Smooth muscle cell (in vitro differentiated cells): ENCODE measurements around the gene MACROD2. TPM values are rescaled to one million over a fixed set of nuclear protein-coding genes. Genes with fewer than 3 reads are reported as not detected.

Experiments
- DNase-seq: peaks from one replicate; lab custom pipeline; 2025; ENCODE audit not compliant: unreplicated experiment; lab: John Stamatoyannopoulos, UW
- H2AFZ ChIP-seq: fragments of 200-600 bp; sonication (generic); 2 replicates; pipeline ENCODE4 v1.6.0; 2016; ENCODE audit warnings: antibody characterized with exemption, low read depth, mild to moderate bottlenecking
- H3F3A ChIP-seq: fragments of 200-600 bp; sonication (generic); 2 replicates; pipeline ENCODE4 v1.6.0; 2017; ENCODE audit warnings: antibody characterized with exemption, low read depth
- H3K27ac ChIP-seq: fragments of 200-600 bp; sonication (generic); 2 replicates; pipeline ENCODE4 v1.5.1; 2016; ENCODE audit warnings: low read depth, mild to moderate bottlenecking
- H3K27me3 ChIP-seq: fragments of 200-600 bp; sonication (generic); 2 replicates; pipeline ENCODE4 v1.6.1; 2016; ENCODE audit warnings: low read depth, mild to moderate bottlenecking
- H3K36me3 ChIP-seq: fragments of 200-600 bp; sonication (generic); 2 replicates; pipeline ENCODE4 v1.5.1; 2016; ENCODE audit warnings: low read depth
- H3K4me1 ChIP-seq: fragments of 200-600 bp; sonication (generic); 2 replicates; pipeline ENCODE4 v1.5.1; 2016; ENCODE audit warnings: low read depth
- H3K4me2 ChIP-seq: fragments of 200-600 bp; sonication (generic); 2 replicates; pipeline ENCODE4 v1.6.0; 2016; ENCODE audit warnings: mild to moderate bottlenecking
- H3K4me3 ChIP-seq: fragments of 200-600 bp; sonication (generic); 2 replicates; pipeline ENCODE4 v1.5.1; 2016; ENCODE audit warnings: mild to moderate bottlenecking
- H3K79me2 ChIP-seq: fragments of 200-600 bp; sonication (generic); 2 replicates; pipeline ENCODE4 v1.6.0; 2016; ENCODE audit warnings: low read depth, mild to moderate bottlenecking
- H3K9ac ChIP-seq: fragments of 200-600 bp; sonication (generic); 2 replicates; pipeline ENCODE4 v1.6.0; 2016; ENCODE audit warnings: low read depth
- H3K9me3 ChIP-seq: fragments of 200-600 bp; sonication (generic); replicated peaks from 2 replicates; pipeline ENCODE4 v1.5.1; 2016; ENCODE audit warnings: low read depth
- H4K20me1 ChIP-seq: fragments of 200-600 bp; sonication (generic); 2 replicates; pipeline ENCODE4 v1.6.0; 2016; ENCODE audit warnings: low read depth
- WGBS: methylation state at CpG from one replicate; pipeline ENCODE4 v1.1.7; 2016; ENCODE audit warnings: low lambda C conversion rate; 5-methylcytosine and 5-hydroxymethylcytosine counted together
- polyA plus RNA-seq: library from polyadenylated mRNA; unstranded; fragments of >200 nt; fragmentation: Nextera tagmentation; extraction: Ambion mirVana; gene quantifications from 2 replicates; pipeline ENCODE4 v1.2.1, GENCODE V29; 2016
- total RNA-seq: library from RNA; depleted of rRNA; stranded (reverse); fragments of >200 nt; gene quantifications from 2 replicates; pipeline ENCODE4 v1.2.3, GENCODE V29; 2014
- TF ChIP-seq, protein P1 (sequence below): fragments of 200-600 bp; sonication (generic); IDR thresholded peaks from 2 replicates; pipeline ENCODE4 v1.5.1; 2017; ENCODE audit warnings: borderline replicate concordance, mild to moderate bottlenecking, antibody characterized with exemption; ENCODE audit not compliant: insufficient read depth, poor library complexity, severe bottlenecking

MACROD2 gene
- total and polyA plus RNA-seq, 2 experiments from 2014 or later: 0.04 to 0.32 TPM

- WGBS: 90% methylated on average over 4 of the region's 4 CpGs
- no peak overlapping the region for H2AFZ ChIP-seq
- H4K20me1 ChIP-seq: no peaks in the 10 kb centered on the region
These were observed 380.2 kb downstream of the MACROD2 start for GRCh38 chr20:14375416-14375985.

GRCh38 chr20:14378326-14378725 is 383.0 kb downstream of the MACROD2 start:
- Histone ChIP-seq H2AFZ (no peak overlapping the region), H3K79me2 (no peaks in the 10 kb centered on the region), H3K9ac (no peak overlapping the region), H3K9me3 (no peaks in the 10 kb centered on the region), H3K4me1 (peaks cover 40% of the 10 kb centered on the region), H3K36me3 (no peaks in the 10 kb centered on the region), H3K27me3 (no peaks in the 10 kb centered on the region), H3F3A (no peaks in the 10 kb centered on the region), H3K4me2 (no peak overlapping the region), H4K20me1 (no peaks in the 10 kb centered on the region), H3K4me3 (no peak overlapping the region), H3K27ac (no peak overlapping the region)
- TF ChIP-seq, protein P1, sequence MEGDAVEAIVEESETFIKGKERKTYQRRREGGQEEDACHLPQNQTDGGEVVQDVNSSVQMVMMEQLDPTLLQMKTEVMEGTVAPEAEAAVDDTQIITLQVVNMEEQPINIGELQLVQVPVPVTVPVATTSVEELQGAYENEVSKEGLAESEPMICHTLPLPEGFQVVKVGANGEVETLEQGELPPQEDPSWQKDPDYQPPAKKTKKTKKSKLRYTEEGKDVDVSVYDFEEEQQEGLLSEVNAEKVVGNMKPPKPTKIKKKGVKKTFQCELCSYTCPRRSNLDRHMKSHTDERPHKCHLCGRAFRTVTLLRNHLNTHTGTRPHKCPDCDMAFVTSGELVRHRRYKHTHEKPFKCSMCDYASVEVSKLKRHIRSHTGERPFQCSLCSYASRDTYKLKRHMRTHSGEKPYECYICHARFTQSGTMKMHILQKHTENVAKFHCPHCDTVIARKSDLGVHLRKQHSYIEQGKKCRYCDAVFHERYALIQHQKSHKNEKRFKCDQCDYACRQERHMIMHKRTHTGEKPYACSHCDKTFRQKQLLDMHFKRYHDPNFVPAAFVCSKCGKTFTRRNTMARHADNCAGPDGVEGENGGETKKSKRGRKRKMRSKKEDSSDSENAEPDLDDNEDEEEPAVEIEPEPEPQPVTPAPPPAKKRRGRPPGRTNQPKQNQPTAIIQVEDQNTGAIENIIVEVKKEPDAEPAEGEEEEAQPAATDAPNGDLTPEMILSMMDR: no peak
- no peak for DNase-seq

More at GRCh38 chr20:14375416-14375985, 380.2 kb downstream of the MACROD2 start:
- Histone ChIP-seq H3K4me1 (peaks cover 51% of the 10 kb centered on the region), H3K79me2 (no peaks in the 10 kb centered on the region), H3K9ac (no peak overlapping the region), H3K9me3 (no peaks in the 10 kb centered on the region), H3K27me3 (no peaks in the 10 kb centered on the region), H3K4me3 (no peak overlapping the region), H3F3A (no peaks in the 10 kb centered on the region), H3K27ac (no peak overlapping the region), H3K36me3 (no peaks in the 10 kb centered on the region), H3K4me2 (no peak overlapping the region)
- DNase-seq: no peak
- TF ChIP-seq, protein P1: no peak

DNA sequence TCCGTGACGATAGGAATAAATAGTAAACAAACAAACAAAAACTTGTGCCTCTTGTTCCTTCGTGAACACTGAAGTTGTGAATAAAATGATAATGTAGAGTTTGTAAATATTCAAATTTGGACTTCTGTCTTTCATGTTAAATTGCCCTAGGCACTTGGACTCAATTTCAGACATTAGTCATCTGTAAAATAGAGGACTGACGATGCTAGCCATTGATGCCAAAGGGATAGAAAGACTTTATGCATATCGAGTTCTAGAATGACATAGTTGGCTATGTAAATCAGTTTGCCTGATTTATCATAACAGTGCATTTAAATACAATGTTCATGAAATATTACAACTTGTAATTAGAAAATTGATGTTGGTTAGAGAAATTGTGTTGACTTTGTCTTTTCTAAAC is 388.0 kb downstream of the MACROD2 start:
- DNase-seq: no peak
- H3K4me1 ChIP-seq: peaks cover 5% of the 10 kb centered on the region
- no peak overlapping the region for H3K27ac ChIP-seq
- H3K4me3 ChIP-seq: no peak overlapping the region
- no peaks in the 10 kb centered on the region for H3F3A ChIP-seq
- H3K9me3 ChIP-seq: no peaks in the 10 kb centered on the region
- WGBS: 86% methylated on average over 5 of the region's 5 CpGs
- no peaks in the 10 kb centered on the region for H3K27me3 ChIP-seq
- TF ChIP-seq, protein P1: no peak
- H3K4me2 ChIP-seq: no peak overlapping the region
- no peak overlapping the region for H3K9ac ChIP-seq
- no peaks in the 10 kb centered on the region for H3K79me2 ChIP-seq
- H2AFZ ChIP-seq: no peak overlapping the region
- H4K20me1 ChIP-seq: no peaks in the 10 kb centered on the region
- H3K36me3 ChIP-seq: no peaks in the 10 kb centered on the region
